RWPE1 (cell line): ENCODE data around the gene ZNF350.
"Not testable (repeated sequence)": the region's sequence is repeated elsewhere in the genome, so short reads cannot be mapped to it uniquely, and the experiment has no call there.

Source experiments
- CTCF ChIA-PET: fragments of 350-600 bp; sonication (Branson Sonifier 250); formaldehyde crosslinking; extraction: SDS; loops from one replicate; lab custom pipeline; 2021; lab: Yijun Ruan, JAX
- POLR2A ChIA-PET: fragments of 400-600 bp; formaldehyde crosslinking; extraction: SDS; loops from one replicate; lab custom pipeline; 2020; ENCODE audit warnings: antibody characterized with exemption; ENCODE audit not compliant: low non-redundant PET; lab: Yijun Ruan, JAX
- DNase-seq: peaks from one replicate; pipeline ENCODE4 v3.0.0; 2012; ENCODE audit warnings: low spot score
- H3K27ac ChIP-seq: fragments of 450-650 bp; 2 replicates; pipeline ENCODE4 v1.5.1; 2017
- TF ChIP-seq, protein P1 (sequence below): fragments of 450-650 bp; conservative IDR thresholded peaks from 2 replicates; pipeline ENCODE4 v1.5.1; 2017; ENCODE audit warnings: low read depth, mild to moderate bottlenecking

The ZNF350 gene

GRCh38 chr19:51986309-51987291 is at the start of gene ZNF350:
ZNF350 (minus strand) TSS chr19:51986840; CDS start chr19:51974360, 12,480 bp downstream.
- H3K27ac ChIP-seq = peak within 1 kb of the TSS; percentile 52
- ChIA-PET POLR2A (no interaction called here), CTCF (no interaction called here)
- TF ChIP-seq, protein P1, sequence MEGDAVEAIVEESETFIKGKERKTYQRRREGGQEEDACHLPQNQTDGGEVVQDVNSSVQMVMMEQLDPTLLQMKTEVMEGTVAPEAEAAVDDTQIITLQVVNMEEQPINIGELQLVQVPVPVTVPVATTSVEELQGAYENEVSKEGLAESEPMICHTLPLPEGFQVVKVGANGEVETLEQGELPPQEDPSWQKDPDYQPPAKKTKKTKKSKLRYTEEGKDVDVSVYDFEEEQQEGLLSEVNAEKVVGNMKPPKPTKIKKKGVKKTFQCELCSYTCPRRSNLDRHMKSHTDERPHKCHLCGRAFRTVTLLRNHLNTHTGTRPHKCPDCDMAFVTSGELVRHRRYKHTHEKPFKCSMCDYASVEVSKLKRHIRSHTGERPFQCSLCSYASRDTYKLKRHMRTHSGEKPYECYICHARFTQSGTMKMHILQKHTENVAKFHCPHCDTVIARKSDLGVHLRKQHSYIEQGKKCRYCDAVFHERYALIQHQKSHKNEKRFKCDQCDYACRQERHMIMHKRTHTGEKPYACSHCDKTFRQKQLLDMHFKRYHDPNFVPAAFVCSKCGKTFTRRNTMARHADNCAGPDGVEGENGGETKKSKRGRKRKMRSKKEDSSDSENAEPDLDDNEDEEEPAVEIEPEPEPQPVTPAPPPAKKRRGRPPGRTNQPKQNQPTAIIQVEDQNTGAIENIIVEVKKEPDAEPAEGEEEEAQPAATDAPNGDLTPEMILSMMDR = no peak
- peak; percentile 76 for DNase-seq

GRCh38 chr19:52034051-52034728 is 47.5 kb upstream of the ZNF350 start:
- POLR2A ChIA-PET = no interaction called here
- H3K27ac ChIP-seq = no peak overlapping the region
- DNase-seq = no peak
- CTCF ChIA-PET = no interaction called here
- TF ChIP-seq, protein P1 = no peak

- TF ChIP-seq, protein P1 = no peak
- H3K27ac ChIP-seq = peak overlapping the region; percentile 89
- ChIA-PET CTCF (no interaction called here), POLR2A (interaction anchor here (0.6 kb wide), 1 partner anchor 1710 kb away, joined by 6 read pairs; no protein-coding TSS in a partner anchor)
- peak; percentile 22 for DNase-seq
These were observed 42.1 kb upstream of the ZNF350 start for GRCh38 chr19:52028780-52029123.

DNA sequence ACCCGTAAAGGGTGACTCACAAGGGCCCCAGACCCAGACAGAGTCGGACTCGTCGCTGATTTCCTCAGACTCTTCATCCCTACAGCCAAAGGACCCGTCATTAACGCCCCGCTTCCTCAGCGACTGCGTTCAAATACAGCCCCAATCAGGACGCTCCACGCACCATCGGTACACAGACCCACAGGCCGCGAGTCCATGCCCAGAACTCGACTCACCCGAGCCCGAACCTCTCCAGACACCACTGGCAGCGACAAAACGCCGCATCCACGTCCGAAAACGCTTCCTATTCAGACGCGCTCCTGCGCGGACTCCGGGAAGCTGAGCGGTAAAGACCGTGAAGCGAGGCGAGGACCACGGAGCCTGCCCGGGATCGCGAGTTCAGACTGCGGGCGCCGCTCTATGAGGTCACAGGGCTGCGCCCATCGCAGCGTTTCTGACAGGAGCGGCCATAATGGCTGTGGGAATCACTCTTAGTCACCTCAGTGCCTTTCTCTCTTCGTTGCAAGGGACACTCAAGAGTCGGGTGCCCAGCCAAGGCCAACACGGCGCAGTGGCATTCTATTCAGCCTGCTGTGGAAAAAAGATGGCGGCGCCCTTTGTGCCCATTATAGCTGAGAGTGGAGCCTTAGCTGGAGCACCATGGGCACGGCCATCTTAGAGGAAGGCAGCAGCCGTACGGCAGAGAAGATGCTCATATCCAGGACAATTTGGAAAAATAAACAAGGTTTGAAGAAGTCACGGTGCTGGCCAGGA is 41.6 kb upstream of the ZNF350 start, which contains the start of gene ZNF614:
Gene ZNF614, minus strand, starts transcription at position 353 of the 753 bp plus-strand sequence. CDS start 2,634 bp downstream, outside the sequence.
- H3K27ac ChIP-seq = peak within 1 kb of the TSS; percentile 89
- ChIA-PET POLR2A (interaction anchor here (0.6 kb wide), 1 partner anchor 1709 kb away, joined by 6 read pairs; no protein-coding TSS in a partner anchor), CTCF (no interaction called here)
- TF ChIP-seq, protein P1 = no peak
- DNase-seq = peak; percentile 82

DNA sequence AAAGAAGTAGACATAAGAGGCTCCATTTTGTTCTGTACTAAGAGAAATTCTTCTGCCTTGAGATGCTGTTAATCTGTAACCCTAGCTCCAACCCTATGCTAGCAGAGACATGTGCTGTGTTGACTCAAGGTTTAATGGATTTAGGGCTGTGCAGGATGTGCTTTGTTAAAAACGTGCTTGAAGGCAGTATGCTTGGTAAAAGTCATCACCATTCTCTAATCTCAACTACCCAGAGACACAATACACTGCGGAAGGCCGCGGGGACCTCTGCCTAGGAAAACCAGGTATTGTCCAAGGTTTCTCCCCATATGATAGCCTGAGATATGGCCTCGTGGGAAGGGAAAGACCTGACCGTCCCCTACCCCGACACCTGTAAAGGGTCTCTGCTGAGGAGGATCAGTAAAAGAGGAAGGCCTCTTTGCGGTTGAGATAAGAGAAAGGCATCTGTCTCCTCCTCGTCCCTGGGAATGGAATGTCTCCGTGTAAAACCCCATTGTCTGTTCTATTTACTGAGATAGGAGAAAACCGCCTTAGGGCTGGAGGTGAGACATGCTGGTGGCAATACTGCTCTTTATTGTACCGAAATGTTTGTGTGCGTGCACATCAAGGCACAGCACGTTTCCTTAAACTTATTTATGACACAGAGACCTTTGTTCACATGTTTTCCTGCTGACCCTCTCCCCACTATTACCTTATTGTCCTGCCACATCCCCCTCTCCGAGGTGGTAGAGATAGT is 39.8 kb upstream of the ZNF350 start:
- CTCF ChIA-PET, H3K27ac ChIP-seq, DNase-seq: not testable (repeated sequence)
- POLR2A ChIA-PET = interaction anchor here (0.5 kb wide), 1 partner anchor 626 kb away, joined by 3 read pairs; no protein-coding TSS in a partner anchor

GRCh38 chr19:52024478-52024877 is 37.8 kb upstream of the ZNF350 start:
- DNase-seq, POLR2A ChIA-PET, CTCF ChIA-PET, H3K27ac ChIP-seq: not testable (repeated sequence)
